WERI-Rb-1 (cell line): ENCODE measurements around the gene PHRF1.

Experiments used
- DNase-seq: peaks from one replicate; pipeline ENCODE4 v3.0.0-alpha.2; 2020
- H3K27ac ChIP-seq: fragments of 250-450 bp; sonication (Bioruptor Pico); 2 replicates; pipeline ENCODE4 v1.5.1; 2020; ENCODE audit warnings: mild to moderate bottlenecking, moderate library complexity
- H3K27me3 ChIP-seq: fragments of 250-450 bp; sonication (Bioruptor Pico); 2 replicates; pipeline ENCODE4 v1.5.1; 2021; ENCODE audit warnings: mild to moderate bottlenecking, low read depth, moderate library complexity; ENCODE audit not compliant: insufficient read depth, severe bottlenecking
- H3K36me3 ChIP-seq: fragments of 250-450 bp; sonication (Bioruptor Pico); 2 replicates; pipeline ENCODE4 v1.5.1; 2020; ENCODE audit warnings: mild to moderate bottlenecking, moderate library complexity
- H3K4me3 ChIP-seq: 2 replicates; pipeline ENCODE4 v1.5.1; 2011; ENCODE audit warnings: low read depth, mild to moderate bottlenecking, control low read depth, low read length
- H3K9me3 ChIP-seq: fragments of 250-450 bp; sonication (Bioruptor Pico); 2 replicates; pipeline ENCODE4 v1.5.1; 2021; ENCODE audit warnings: mild to moderate bottlenecking, moderate library complexity; ENCODE audit not compliant: severe bottlenecking
- TF ChIP-seq, protein P1 (sequence below): IDR thresholded peaks from 2 replicates; pipeline ENCODE4 v1.5.1; 2011; ENCODE audit warnings: low read depth, mild to moderate bottlenecking, control low read depth, inconsistent platforms, low read length

The PHRF1 gene

DNA sequence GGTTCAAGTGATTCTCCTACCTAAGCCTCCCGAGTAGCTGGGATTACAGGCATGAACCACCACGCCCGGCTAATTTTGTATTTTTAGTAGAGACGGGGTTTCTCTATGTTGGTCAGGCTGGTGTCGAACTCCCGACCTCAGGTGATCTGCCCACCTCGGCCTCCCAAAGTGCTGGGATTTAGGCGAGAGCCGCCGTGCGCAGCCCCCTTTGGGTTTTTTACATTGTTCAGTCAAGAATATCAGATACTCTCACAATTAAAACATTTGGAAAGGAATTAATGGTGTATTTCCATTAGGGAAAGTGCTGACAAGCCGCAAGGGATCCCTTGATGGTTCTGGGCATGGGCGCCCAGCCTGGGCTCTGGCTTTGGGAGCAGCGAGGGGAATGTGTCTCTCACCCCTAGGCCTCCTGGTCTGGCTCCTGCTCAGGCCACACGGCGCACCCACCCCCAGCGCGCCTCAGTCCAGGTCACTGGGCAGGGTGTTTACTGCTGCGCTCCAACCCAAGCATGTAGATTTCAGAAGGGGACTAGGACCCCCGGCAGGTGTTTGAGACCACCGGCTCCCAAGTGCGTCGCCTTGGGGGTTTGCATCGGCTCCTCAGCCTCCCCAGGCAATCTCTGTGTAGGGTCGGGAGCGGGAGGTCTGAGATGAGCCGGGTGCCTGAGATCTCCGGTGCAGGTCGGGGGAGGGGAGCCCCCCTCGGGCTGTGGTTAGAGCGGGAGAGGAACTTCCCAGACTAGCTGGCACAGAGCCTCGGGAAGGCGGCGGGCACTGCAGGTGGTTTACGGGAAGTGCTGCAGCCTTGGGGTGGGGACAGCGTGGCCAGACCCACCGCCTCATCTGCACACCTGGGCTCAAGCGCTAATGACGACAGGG, 40.3 kb downstream of the PHRF1 start:
- Histone ChIP-seq H3K9me3 (no peaks in the 10 kb centered on the region), H3K36me3 (peaks cover 28% of the 10 kb centered on the region), H3K27ac (peak overlapping the region; percentile 34), H3K4me3 (no peak overlapping the region), H3K27me3 (no peaks in the 10 kb centered on the region)
- no peak for DNase-seq
- TF ChIP-seq, protein P1, sequence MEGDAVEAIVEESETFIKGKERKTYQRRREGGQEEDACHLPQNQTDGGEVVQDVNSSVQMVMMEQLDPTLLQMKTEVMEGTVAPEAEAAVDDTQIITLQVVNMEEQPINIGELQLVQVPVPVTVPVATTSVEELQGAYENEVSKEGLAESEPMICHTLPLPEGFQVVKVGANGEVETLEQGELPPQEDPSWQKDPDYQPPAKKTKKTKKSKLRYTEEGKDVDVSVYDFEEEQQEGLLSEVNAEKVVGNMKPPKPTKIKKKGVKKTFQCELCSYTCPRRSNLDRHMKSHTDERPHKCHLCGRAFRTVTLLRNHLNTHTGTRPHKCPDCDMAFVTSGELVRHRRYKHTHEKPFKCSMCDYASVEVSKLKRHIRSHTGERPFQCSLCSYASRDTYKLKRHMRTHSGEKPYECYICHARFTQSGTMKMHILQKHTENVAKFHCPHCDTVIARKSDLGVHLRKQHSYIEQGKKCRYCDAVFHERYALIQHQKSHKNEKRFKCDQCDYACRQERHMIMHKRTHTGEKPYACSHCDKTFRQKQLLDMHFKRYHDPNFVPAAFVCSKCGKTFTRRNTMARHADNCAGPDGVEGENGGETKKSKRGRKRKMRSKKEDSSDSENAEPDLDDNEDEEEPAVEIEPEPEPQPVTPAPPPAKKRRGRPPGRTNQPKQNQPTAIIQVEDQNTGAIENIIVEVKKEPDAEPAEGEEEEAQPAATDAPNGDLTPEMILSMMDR: no peak

DNA sequence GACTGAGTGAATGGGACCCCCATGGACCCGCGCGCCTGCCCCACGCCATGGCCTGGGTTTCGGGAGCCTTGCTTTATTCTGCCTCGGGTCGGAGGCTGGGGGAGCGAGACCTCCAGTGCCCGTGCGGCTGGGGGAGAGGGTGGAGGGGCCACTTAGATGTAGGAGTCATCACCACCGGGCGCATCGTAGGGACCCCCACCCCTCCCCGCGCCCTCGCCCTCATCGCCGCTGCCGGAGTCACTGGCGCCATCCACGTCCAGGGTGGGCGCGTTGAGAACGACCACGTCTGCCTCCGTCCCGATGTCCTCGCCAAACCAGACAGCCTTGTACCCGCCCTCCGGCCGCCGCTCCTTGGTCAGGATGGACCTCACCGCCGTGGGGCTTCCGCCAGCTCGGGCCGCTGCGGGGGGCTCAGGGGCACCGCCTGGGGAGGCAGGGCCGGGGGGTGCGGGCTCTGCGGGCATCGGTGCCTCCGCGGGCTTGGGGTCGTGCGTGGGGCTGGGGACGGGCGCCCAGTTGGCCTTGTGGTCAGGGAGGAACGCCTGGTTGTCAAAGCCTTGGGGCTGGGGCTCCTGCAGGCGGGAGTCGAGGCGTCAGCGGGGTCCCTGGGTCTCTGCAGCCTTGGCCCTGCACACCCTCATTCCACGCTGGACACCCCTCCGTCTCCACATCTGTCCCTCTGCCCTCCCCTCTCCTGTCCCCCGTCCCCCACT, 41.1 kb downstream of the PHRF1 start:
- Histone ChIP-seq H3K9me3 (no peaks in the 10 kb centered on the region), H3K36me3 (peaks cover 20% of the 10 kb centered on the region), H3K4me3 (no peak overlapping the region), H3K27ac (no peak overlapping the region), H3K27me3 (no peaks in the 10 kb centered on the region)
- no peak for DNase-seq
- TF ChIP-seq, protein P1: no peak

DNA sequence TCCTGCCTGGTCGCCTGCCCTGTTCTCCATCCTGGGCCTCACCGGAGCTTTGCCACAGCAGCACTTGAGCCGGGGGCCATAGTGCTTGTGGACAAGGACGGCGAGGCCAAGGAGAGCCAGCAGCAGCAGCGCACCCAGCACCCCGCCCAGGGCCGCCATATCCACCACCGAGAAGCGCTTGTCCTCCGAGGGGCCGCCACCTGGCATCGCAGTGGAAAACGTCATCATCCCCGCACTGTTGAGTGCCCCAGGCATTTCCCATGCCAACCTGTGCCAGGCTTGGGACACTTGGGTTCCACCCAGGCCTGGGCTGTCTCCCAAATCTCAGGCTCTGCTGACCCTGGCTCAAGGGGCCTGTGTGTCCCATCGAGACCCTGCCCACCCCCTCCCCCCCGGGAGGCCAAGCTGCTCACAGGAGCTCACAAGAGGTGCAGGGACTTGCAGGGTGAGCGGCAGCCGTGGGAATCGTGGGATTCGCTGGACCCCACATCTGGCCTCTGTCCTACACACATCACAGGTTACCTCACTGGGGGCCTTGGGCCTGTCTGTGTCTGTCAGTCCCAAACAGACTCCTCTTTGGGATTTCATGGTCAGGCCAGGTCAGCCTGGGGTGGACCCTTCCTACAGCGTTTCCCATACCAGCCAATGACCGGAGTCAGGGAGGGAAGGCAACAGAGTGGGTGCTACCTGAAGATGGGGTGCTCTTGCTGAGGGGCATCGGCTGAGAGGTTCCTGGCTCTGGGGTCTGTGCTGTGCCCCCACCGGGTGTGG, 41.8 kb downstream of the PHRF1 start:
- Histone ChIP-seq H3K36me3 (peaks cover 13% of the 10 kb centered on the region), H3K27ac (no peak overlapping the region), H3K27me3 (no peaks in the 10 kb centered on the region), H3K9me3 (no peaks in the 10 kb centered on the region), H3K4me3 (no peak overlapping the region)
- TF ChIP-seq, protein P1: no peak
- DNase-seq: no peak

DNA sequence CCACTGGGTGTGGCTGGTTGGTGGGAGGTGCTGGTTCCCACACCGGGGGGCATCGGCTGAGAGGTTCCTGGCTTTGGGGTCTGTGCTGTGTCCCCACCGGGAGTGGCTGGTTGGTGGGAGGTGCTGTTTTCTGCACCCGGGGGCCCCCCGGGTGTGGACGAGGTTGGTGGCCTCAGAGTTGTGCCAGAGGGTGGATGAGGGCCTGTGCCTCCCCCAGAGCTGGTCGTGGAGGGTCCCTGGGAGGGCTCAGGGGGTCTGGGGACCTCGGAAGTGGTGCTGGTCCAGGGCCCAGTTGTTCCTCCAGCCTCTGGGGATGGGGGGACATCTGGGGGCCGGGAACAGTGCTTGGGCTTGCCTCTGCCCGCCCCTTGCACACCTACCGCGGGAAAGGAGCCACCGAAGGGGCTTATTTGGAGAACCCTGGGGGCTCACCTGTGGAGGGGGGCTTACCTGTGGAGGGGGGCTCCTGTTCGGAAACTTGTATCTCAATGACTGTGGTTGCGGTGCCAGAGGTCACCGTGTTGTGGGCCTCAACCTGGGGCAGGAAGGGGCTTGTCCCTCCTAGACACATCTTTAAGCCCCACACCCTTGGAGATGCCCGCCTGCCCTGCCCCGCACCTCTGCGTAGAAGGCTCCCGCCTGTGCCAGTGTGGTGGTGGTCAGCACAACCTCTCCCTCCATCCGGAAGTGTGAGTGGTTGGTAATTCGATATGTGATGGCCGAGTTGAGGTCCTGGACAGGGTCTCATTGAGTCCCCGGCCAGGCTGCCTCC, 42.8 kb downstream of the PHRF1 start:
- DNase-seq: no peak
- Histone ChIP-seq H3K4me3 (no peak overlapping the region), H3K27me3 (no peaks in the 10 kb centered on the region), H3K27ac (no peak overlapping the region), H3K9me3 (no peaks in the 10 kb centered on the region), H3K36me3 (peaks cover 10% of the 10 kb centered on the region)
- TF ChIP-seq, protein P1: no peak

DNA sequence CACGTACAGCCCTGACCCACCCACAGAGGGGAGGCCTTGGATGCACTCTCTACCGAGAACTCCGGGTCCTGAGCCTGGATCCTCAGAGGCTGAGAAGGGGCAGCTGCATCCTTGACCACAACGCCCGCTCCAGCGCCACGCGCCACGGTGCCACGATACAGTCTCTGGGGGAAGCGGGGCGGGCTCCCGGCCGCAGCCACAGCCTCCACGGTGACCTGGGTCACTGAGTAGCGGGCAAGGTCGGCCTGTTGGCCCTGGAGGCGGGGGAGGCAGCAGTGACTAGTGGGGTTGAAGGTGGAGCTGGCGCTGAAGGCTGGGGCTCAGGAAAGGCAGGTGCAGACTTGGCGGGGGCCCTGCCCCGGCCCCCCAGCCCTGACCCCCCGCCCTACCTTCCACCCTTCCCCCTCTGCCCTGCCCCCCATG, 43.4 kb downstream of the PHRF1 start:
- TF ChIP-seq, protein P1: no peak
- DNase-seq: no peak
- Histone ChIP-seq H3K27me3 (no peaks in the 10 kb centered on the region), H3K4me3 (no peak overlapping the region), H3K9me3 (no peaks in the 10 kb centered on the region), H3K36me3 (peaks cover 7% of the 10 kb centered on the region), H3K27ac (no peak overlapping the region)
